Left cardiac atrium (tissue), 4 donors: ENCODE results near the gene TMEM117. TPM values are rescaled to one million over a fixed set of nuclear protein-coding genes. Genes with fewer than 3 reads are reported as not detected.

ENCODE experiments used
- ATAC-seq, 2 donors: fragments of 200-7000 bp; cut with Tn5 transposase; one replicate each; pipeline ENCODE4 v1.9.1; 2020; ENCODE audit warnings: mild to moderate bottlenecking in 2 of 2, moderate library complexity in 2 of 2
- DNase-seq: peaks from one replicate; pipeline ENCODE4 v3.0.0-alpha.2; 2020
- intact Hi-C, 2 donors: fragments of 100-400 bp; cut with DNase I; formaldehyde crosslinking; loops; one replicate each; pipeline versions ENCODE4 v1.14.1 to v1.15.1; 2022 to 2023
- long read RNA-seq: library from polyadenylated mRNA; unstranded; transcript quantifications from one replicate; pipeline ENCODE4 v2.0.0, GENCODE V29; 2021
- total RNA-seq, 2 donors: library from RNA; stranded (reverse); fragmentation: NEBNext Ultra II Directional; extraction: Animal tissue kit (Norgen Biotek cat#: 25700); gene quantifications; one replicate each; pipeline ENCODE4 v1.2.1, GENCODE V29; 2021
- donor health status: DM: no; HTN: yes; CAD: no.
- donor health status: DM: no; HTN: yes; CAD: no; lungs with severe emphysema.
- donor health status: DM: yes; HTN: yes; CAD: no.
- donor health status: Dilated cardiomyopathy.

The TMEM117 gene
- 1 to 10 TPM; 7.3 to 9.8 TPM for total RNA-seq
- long read RNA-seq, transcript TMEM117-201 (8 exons, 2,758 nt): major isoform, 8 of 10 reads
- long read RNA-seq, partial matches to known transcripts: 0 of 10 reads
- long read RNA-seq, other reads (novel, unspliced or antisense): 1 of 10 reads

DNA sequence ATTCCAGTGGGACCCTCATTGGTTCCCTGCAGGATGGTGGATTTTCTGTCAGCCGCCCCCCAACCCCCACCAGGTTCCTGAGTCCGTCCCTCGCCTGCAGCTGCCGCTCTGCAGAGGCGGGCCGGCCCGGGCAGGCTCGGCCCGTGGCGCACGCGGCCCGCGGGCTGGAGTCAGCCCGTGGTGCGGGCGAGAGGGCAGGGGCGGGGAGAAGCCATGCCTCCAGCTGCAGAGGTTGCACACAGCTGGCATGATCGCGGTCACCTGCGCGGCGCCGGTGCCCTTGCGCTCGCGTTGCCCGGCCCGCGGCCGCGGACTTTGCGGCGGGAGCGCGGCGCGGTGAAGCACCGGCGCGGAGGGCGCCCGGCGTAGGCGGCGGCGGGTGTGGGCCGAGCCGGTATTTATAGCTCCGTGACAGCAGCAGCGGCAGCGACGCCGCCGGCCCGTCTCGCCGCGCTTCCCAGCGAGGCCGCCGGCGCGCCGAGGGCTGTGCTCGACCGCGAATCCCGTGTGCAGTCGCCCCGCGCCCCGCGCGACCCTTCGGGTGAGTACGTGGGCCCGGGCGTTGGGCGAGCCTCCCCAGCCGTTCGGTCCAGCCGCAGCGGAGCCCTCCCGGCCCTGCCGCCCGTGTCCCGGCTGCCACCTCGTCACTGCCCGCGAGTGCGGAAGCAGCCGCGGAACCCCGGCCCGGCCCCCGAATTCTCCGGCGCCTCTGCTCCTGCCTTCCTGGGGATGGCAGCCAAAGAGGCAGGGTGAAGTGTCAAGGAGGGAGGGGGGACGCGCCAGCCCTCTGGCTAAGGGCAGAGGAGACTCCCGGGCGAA, at the start of gene TMEM117:
TSS of gene TMEM117 (plus strand) at position 426 of the 819 bp plus-strand sequence.
- intact Hi-C loops: loop anchor here in 1 of 2 donors (2.0 kb wide), 1 partner anchor 29 kb away; the partner anchor contains the start of gene TWF1
- DNase-seq (peak; percentile 88), ATAC-seq (peak; percentile 94)

DNA sequence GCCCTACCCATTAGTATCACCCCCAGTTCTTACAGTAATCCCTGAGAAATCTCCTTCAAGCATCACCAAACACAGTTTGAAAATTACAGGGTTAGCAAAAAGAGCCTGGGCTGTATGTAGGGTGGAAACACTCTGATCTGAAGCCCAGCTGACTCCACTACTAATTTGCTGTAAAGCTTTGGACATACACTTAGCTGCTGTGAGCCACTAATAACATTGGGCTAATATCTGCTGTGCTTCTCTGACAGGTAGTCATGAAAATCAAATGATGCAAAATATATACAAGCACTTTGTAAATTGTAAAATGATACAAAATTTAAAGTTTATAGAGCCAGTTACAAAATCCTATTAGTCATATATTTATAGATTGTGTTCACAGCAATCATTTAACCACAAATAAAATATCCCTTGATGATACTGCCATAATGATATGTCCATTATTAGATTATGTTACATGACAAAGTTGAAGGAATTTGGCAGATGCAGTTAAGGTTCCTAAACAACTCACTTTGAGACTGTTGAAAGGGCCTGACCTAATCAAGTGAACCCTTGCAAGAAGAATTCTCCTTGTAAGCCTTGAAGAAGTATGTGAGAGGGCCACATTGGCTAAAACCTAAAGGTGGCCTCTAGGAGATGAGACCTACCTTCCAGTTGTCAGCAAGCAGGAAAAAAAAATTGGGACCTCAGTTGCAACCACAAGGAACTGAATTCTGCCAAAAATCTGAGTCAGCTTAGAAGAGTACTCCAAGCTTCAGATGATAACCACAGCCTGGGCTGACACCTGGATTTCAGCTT, 48.8 kb upstream of the TMEM117 start:
- ATAC-seq (no peak), DNase-seq (no peak)
- intact Hi-C loops: no loop called here

DNA sequence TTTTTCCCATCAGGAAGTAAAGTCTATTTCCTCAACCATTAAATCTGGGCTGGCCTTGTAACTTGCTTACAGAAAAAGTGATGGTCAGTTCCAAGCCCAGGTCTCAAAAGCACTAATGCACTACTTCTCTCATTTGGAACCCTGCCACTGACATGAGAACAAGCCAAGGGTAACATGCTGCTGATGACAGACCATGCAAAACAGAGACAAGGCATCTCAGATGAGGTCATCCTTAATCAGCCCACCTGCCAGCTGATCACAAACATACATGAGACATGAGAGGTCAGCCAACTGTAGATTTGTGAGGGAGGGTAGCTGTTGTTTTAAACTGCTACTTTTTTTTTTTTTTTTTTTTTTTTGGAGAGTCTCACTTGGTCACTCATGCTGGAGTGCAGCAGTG, 45.9 kb upstream of the TMEM117 start:
- DNase-seq (no peak), ATAC-seq (peak in 1 of 2 donors; percentile 59)
- intact Hi-C loops: no loop called here

DNA sequence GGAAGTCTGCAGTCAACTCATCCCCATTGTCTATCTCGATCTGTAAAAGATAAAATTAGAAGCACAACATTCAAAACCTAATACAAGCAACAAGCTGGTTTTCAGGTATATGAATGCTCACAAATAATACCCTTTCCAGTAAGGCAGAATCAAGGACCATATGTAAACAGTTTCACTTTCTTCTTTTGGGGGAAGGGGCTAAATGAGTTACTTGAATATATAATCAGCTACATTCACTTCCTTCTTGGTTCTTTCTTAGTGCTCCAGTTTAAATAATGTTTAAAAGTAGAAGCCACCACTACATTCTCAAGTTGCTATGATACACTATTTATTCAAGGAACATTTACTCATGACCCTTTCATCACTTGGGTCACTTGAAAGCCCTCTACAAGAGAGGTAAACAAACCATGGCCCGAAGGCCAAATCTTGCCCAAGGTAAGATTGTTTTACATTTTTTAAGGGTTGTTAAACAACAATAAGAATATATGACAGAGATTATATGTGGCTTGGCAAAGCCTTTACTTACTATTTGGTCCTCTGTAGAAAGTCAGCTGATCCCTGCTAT, 40.1 kb upstream of the TMEM117 start:
- ATAC-seq (no peak), DNase-seq (no peak)
- intact Hi-C loops: no loop called here

DNA sequence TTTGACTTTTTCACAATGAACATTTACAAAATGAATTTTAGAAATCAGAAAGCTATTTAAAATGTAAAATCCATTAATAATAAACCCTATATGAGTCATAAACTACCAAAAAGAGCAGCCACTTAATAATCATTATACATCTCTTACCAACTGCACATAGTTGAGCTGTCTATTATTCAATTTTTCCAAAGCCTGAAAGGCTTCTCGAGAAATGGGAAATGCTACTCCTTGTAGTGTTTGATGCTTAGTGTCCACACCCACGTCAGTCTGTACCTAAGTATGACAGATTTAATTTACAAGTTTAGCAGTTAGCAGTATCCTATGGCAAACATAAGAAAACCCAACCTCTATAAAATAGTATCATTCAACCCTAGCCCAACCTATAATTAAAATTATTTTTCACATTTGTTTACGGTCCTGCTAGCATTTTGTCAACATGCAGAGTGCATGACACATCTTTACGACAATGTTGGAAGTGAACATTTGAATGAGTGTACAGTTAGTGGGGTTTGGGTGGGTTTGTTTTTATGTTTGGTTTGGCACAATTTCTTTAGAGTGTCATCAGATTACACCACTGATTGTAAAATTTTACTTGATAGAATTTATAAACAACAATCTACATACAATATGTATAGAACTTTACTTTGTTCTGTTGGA, 38.2 kb upstream of the TMEM117 start:
- ATAC-seq (no peak), DNase-seq (no peak)
- intact Hi-C loops: no loop called here

DNA sequence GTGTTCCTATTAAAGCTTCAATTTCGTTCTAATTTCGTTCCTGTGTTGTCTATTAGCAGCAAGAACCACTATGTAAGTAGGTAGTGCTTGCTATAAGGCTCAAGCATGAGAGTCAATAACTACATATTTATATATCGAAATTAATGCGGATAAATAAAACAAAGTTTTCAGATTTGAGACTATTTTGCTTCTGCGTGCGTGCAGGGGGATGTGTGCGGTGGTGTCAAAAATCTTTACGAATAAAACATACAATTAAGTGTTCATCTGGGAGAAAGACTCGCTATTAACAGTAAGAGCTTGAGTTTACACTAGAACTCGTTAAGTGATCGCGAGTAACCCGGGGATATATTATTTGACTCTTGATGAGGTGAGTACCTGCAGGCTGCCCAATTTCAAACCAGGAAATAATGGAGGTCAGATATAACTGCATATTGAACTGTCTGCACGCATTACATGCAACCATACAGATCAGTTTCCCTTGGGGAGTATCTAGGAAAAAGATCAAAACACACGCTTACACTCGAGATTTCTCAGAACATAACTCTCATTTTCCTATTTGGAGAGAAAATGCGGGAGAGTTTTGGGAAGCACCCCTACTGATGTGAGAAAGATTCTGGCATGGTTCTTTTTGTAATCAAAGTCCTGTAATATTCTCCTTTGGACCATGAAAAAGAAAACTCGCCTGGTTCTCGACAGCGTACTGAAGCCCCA, 30.6 kb upstream of the TMEM117 start:
- ATAC-seq (peak in 1 of 2 donors; percentile 7), DNase-seq (no peak)
- intact Hi-C loops: loop anchor here in 1 of 2 donors (5.0 kb wide), 2 partner anchors 48 to 77 kb away; partner anchors contain the start of genes IRAK4 and PUS7L

DNA sequence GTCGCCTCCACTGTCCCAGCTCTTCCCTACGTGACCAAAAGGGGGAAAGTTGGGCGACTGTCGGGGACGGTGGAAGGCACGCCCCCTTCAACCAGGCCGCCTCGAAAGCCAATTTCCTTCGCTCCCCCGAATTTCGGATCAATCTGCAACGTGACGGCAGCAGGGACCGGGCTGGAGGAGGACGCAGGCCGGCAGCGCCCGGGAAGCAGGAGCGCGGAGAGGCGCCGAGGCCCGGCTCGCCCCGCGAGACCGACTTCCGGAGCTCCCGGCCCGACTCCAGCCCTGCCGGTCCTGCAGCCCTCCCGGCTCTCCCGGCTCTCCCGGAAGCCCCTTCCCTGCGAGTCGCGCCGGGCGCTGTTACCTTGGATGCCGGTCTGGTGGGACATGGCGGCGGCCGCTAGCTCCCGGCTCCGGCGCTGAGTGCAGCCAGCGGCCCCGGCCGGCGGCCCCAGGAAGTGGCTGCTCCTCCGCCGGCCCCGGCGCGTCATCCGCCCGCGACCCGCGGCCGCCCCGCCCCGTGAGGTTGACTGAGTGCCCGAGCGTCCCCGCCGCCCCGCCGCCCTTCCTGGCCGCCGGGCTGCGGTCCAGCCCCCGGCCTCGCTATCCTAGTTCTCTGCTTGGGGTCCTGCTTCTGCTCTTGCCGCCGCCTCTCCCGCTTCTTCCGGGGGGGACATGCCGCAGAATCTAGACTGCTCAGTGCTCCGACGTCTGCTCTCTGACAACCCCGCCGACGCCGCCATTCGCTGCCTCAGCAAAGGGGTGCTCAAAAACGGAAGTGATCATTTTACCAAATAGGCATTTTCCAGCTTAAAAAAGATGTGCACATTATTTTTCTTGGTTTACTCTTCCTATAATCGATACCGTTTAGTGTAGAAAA, 29.8 kb upstream of the TMEM117 start, which contains the start of gene TWF1:
TSS of gene TWF1 (minus strand) at position 458 of the 877 bp plus-strand sequence. CDS start at position 386, 72 bp downstream.
- ATAC-seq: peak; percentile 99 to 100
- DNase-seq: peak; percentile 92
- intact Hi-C loops: loop anchor here in 1 of 2 donors (2.0 to 5.0 kb wide), 3 partner anchors 31 to 76 kb away; partner anchors contain the start of genes IRAK4, PUS7L and TMEM117

DNA sequence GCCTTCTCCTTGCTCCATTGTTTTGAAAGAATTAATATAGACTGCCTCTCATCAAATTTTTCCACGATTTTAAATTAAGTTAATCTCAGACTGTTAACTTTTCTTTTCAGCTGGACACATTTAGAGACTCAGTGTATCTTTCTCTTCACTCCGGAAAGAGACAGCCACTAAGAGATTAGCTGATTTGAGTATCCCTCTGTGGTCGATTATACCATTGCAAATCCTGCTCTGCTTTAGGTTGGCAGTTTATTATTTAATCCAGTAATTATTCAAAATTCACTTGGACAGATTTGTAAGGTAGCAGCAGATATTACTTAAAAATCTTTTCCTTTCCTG, 29.2 kb upstream of the TMEM117 start:
- no peak for ATAC-seq

DNA sequence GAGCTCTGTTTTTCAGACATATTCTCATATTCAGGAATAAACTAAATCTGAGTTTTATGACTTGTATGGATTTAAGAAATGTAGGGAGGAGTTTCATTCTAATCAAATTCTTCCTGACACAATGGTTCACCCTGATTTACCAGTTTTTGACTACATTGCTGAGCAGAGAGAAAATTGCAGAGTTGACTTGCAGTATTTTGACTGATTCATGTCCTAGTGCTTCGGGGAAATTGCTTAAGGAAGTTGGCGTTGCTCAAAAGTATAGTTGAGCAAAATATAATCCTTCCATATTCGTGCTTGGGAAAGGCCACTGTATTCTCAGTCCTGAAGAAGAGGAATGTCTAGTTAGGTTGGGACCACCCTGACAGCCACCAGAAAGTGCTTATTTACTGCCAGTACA, 28.5 kb upstream of the TMEM117 start:
- ATAC-seq: no peak
- DNase-seq: no peak
- intact Hi-C loops: loop anchor here in 1 of 2 donors (2.0 to 5.0 kb wide), 3 partner anchors 29 to 75 kb away; partner anchors contain the start of genes IRAK4, PUS7L and TMEM117

More for the DNA sequence above, 29.2 kb upstream of the TMEM117 start:
- DNase-seq: no peak
- intact Hi-C loops: loop anchor here in 1 of 2 donors (2.0 to 5.0 kb wide), 3 partner anchors 30 to 76 kb away; partner anchors contain the start of genes IRAK4, PUS7L and TMEM117

DNA sequence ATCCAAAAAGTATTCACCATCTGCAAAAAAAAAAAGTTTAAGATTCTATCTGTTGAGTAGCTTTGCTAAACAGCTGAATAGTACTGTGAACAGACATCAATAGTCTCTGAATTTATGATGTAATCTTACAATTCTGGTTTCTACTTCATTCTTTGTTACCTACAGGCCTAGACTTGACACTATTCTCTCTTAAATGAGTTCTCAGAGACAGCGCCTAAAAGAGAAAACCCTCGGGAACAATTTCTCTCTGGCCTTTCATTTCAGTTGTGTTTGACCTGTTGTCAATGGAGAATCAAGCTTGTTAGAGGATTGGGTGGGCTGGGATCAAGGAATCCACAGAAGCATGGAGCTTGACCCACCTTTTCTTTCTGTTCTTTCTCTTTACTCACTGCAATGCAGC, 23.8 kb upstream of the TMEM117 start:
- DNase-seq (no peak), ATAC-seq (no peak)
- intact Hi-C loops: no loop called here

DNA sequence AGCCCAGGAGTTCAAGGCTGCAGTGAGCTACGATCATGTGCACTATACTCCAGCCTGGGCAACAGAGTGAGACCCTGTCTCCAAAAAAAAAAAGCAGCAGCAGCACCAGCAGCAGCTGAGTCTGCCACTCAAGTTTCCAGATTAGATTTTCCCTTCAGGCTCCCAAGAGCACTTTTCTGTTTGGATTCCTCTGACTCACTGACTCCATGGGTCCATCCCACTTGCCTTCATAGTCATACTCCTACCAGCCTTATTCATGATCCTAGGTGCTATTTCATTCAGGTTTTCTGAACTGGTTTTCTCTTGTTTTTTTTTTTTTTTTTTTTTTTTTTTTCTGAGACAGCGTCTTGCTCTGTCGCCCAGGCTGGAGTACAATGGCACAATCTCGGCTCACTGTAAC, 23.0 kb upstream of the TMEM117 start:
- intact Hi-C loops: no loop called here
- DNase-seq (no peak), ATAC-seq (no peak)

DNA sequence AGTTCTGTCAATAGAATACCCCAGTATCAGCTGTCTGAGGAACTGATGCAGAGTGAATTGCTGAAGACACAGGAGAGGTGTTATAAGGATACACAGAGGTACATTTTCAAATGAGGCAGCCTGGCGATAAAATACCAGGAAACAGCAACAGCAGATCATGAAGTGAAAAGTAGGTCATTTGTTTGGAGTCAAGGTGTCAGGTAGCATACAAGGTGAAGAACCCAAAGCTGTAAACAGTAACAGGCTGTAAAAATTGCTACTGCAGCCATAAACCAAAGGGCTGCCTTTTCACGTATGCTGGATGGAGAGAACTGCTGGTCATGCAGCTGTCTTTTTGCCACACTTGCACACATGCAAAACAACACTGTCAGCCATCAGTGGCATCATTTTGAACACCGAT, 20.5 kb upstream of the TMEM117 start:
- ATAC-seq: no peak
- intact Hi-C loops: no loop called here
- no peak for DNase-seq

DNA sequence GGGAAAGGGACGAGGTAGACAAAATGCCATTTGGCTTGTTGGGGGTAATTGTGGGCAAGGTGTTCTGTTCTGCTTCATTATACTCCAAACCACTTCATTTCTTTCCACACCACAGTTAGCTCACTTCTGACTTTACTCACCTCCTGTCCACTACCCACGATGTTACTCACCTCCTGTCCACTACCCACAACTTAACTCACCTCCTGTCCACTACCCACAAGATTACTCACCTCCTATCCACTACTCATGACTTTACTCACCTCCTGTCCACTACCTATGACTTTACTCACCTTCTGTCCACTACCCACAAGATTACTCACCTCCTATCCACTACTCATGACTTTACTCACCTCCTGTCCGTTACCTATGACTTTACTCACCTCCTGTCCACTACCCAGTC, 19.7 kb upstream of the TMEM117 start:
- intact Hi-C loops: no loop called here

DNA sequence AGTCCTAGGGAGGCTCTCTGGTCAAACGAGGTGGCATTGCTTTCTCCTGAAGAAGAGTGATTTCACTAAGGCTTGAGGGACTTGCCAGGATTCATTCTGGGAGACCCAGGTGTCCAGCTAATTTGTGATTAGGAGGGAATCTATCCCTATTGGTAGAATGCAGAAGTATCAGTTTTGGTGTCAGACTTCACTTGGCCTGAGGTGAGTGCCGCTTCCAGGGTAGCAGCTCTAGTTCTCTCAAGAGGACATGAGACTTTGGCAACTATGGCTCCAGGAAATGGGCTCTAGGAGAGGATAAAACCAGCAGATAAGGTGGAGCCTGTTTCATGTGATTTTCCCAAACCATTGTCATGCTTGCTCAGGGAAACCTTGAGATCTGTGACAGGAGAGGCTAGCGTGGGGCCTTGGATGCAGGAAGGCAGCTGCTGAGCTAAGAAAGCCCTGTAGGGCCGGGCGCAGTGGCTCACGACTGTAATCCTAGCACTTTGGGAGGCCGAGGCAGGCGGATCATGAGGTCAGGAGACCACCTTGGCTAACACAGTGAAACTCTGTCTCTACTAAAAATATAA, 11.6 kb upstream of the TMEM117 start:
- DNase-seq: no peak
- intact Hi-C loops: no loop called here

More for the DNA sequence above, 19.7 kb upstream of the TMEM117 start:
- DNase-seq: no peak
- ATAC-seq: no peak

DNA sequence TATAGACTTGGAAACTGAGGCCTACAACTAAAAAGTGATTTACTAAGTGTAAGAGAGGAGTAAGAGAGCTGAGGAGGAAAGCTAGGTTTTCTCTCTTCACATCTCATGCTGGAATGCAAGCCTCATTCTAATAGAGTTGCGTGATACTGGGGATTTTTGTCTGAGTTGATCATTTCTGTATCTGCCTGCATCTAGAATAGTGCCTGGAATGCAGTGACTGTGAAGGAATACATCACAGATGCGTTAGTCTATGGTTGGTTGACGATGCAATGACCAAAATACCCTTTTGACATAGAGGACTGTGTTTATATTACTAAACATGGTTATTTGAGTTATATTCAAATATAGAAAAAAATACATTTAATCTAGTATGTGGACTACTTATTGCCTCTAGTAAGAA, 9.2 kb upstream of the TMEM117 start:
- ATAC-seq (no peak), DNase-seq (no peak)
- intact Hi-C loops: no loop called here

More for the DNA sequence above, 11.6 kb upstream of the TMEM117 start:
- ATAC-seq: no peak

DNA sequence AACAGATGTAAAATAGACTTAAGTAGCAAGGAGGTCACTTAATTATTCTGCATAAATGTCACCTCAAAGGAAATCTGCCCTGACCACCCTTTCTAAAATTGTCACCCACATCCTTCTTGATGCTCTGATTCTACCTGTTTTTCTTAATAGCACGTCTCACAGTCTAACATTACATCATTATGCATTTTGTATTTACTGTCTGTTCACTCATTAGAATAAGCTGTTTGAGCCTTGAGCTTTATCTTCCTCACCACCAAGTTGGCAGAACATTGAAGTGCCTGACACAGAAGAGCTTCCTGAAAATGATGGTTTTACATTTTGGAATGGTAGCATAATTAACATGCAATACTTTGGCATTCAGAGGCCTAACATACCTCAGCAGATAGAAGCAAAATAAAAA, 8.8 kb upstream of the TMEM117 start:
- DNase-seq (no peak), ATAC-seq (no peak)
- intact Hi-C loops: no loop called here
